H9 (cell line): ENCODE measurements around the gene WFDC2. TPM values are rescaled to one million over a fixed set of nuclear protein-coding genes. Genes with fewer than 3 reads are reported as not detected.

Experiments used
- DNase-seq: peaks from one replicate; pipeline ENCODE4 v3.0.0-alpha.2; 2017
- H2AFZ ChIP-seq: one replicate; pipeline ENCODE4 v1.6.1; 2013; ENCODE audit warnings: mild to moderate bottlenecking, low read length, control low read depth, moderate library complexity
- H2AK5ac ChIP-seq: 2 replicates; pipeline ENCODE4 v1.6.1; 2013; ENCODE audit warnings: low read length, control low read depth, mixed read lengths; ENCODE audit not compliant: insufficient read length
- H2BK120ac ChIP-seq: one replicate; pipeline ENCODE4 v1.6.1; 2013; ENCODE audit warnings: low read depth, mild to moderate bottlenecking, low read length, control low read depth, inconsistent platforms; ENCODE audit not compliant: poor library complexity, severe bottlenecking
- H2BK12ac ChIP-seq: 2 replicates; pipeline ENCODE4 v1.6.1; 2013; ENCODE audit warnings: low read length, control low read depth, mixed read lengths, low read depth; ENCODE audit not compliant: insufficient read length
- H2BK15ac ChIP-seq: 2 replicates; pipeline ENCODE4 v1.6.1; 2013; ENCODE audit warnings: low read depth, low read length, control low read depth
- H2BK20ac ChIP-seq: one replicate; pipeline ENCODE4 v1.6.1; 2013; ENCODE audit warnings: low read depth, mild to moderate bottlenecking, low read length, control low read depth, inconsistent platforms; ENCODE audit not compliant: poor library complexity, severe bottlenecking
- H2BK5ac ChIP-seq: 2 replicates; pipeline ENCODE4 v1.6.1; 2013; ENCODE audit warnings: low read length, control low read depth, mixed read lengths; ENCODE audit not compliant: insufficient read length
- H3K14ac ChIP-seq: 2 replicates; pipeline ENCODE4 v1.6.1; 2013; ENCODE audit warnings: low read length, control low read depth; ENCODE audit not compliant: insufficient read depth
- H3K18ac ChIP-seq: 2 replicates; pipeline ENCODE4 v1.6.1; 2013; ENCODE audit warnings: low read depth, mild to moderate bottlenecking, mixed read lengths, low read length, control low read depth; ENCODE audit not compliant: insufficient read length
- H3K23ac ChIP-seq: 2 replicates; pipeline ENCODE4 v1.6.1; 2013; ENCODE audit warnings: low read length, control low read depth, mixed read lengths, low read depth; ENCODE audit not compliant: insufficient read length
- H3K23me2 ChIP-seq: 2 replicates; pipeline ENCODE4 v1.6.1; 2013; ENCODE audit warnings: low read depth, mild to moderate bottlenecking, mixed read lengths, low read length, control low read depth; ENCODE audit not compliant: insufficient read length, poor library complexity, severe bottlenecking
- H3K27ac ChIP-seq: 2 replicates; pipeline ENCODE4 v1.5.1; 2013; ENCODE audit warnings: low read length, control low read depth, mixed read lengths, low read depth; ENCODE audit not compliant: insufficient read length
- H3K27me3 ChIP-seq: 2 replicates; pipeline ENCODE4 v1.6.1; 2013; ENCODE audit warnings: low read length, control low read depth, inconsistent platforms; ENCODE audit not compliant: insufficient read depth
- H3K4ac ChIP-seq: 2 replicates; pipeline ENCODE4 v1.6.1; 2013; ENCODE audit warnings: low read depth, mild to moderate bottlenecking, control low read depth, inconsistent platforms, low read length, moderate library complexity
- H3K4me1 ChIP-seq: 2 replicates; pipeline ENCODE4 v1.6.1; 2013; ENCODE audit warnings: low read length, control low read depth, inconsistent platforms; ENCODE audit not compliant: insufficient read depth
- H3K4me2 ChIP-seq: 2 replicates; pipeline ENCODE4 v1.6.1; 2013; ENCODE audit warnings: low read length, control low read depth, mixed read lengths; ENCODE audit not compliant: insufficient read length, insufficient read depth
- H3K56ac ChIP-seq: 2 replicates; pipeline ENCODE4 v1.6.1; 2013; ENCODE audit warnings: low read depth, mild to moderate bottlenecking, mixed read lengths, low read length, control low read depth; ENCODE audit not compliant: insufficient read length
- H3K79me1 ChIP-seq: 2 replicates; pipeline ENCODE4 v1.6.1; 2013; ENCODE audit warnings: low read depth, mild to moderate bottlenecking, moderate library complexity, low read length, control low read depth, inconsistent platforms; ENCODE audit not compliant: insufficient read depth, poor library complexity, severe bottlenecking
- H3K79me2 ChIP-seq: 2 replicates; pipeline ENCODE4 v1.6.1; 2013; ENCODE audit warnings: low read length, control low read depth, inconsistent platforms; ENCODE audit not compliant: insufficient read depth
- H3K9ac ChIP-seq: 2 replicates; pipeline ENCODE4 v1.6.1; 2013; ENCODE audit warnings: low read length, control low read depth, mixed read lengths; ENCODE audit not compliant: insufficient read length; ENCODE audit errors: extremely low read depth
- H3K9me3 ChIP-seq: one replicate; pipeline ENCODE4 v1.6.1; 2013; ENCODE audit warnings: low read depth, low read length, inconsistent platforms; ENCODE audit not compliant: control insufficient read depth
- H3T11ph ChIP-seq: one replicate; pipeline ENCODE4 v1.6.1; 2013; ENCODE audit warnings: mild to moderate bottlenecking, low read length, control low read depth, inconsistent platforms
- H4K20me1 ChIP-seq: one replicate; pipeline ENCODE4 v1.6.1; 2013; ENCODE audit not compliant: control insufficient read depth, insufficient read length, insufficient read depth
- H4K5ac ChIP-seq: 2 replicates; pipeline ENCODE4 v1.6.1; 2013; ENCODE audit warnings: low read depth, mild to moderate bottlenecking, mixed read lengths, low read length, control low read depth; ENCODE audit not compliant: insufficient read length
- H4K8ac ChIP-seq: replicated peaks from 2 replicates; pipeline ENCODE4 v1.6.1; 2013; ENCODE audit warnings: low read length, control low read depth, mixed read lengths, low read depth; ENCODE audit not compliant: insufficient read length
- H4K91ac ChIP-seq: 2 replicates; pipeline ENCODE4 v1.6.1; 2013; ENCODE audit warnings: low read depth, mild to moderate bottlenecking, moderate library complexity, mixed read lengths, low read length, control low read depth; ENCODE audit not compliant: insufficient read length
- H3K27ac Mint-ChIP-seq, 3 experiments: 2 replicates in 2 of 3; 3 replicates in 1 of 3; pipeline ENCODE4 v1.8.0; 2020 to 2021; ENCODE audit warnings: mixed read lengths in 3 of 3, mild to moderate bottlenecking in 1 of 3, moderate library complexity in 1 of 3
- H3K27me3 Mint-ChIP-seq: 2 replicates; pipeline ENCODE4 v1.8.0; 2021; ENCODE audit warnings: low read depth, mild to moderate bottlenecking, moderate library complexity, mixed read lengths
- H3K36me3 Mint-ChIP-seq, 3 experiments: 2 replicates in 2 of 3; 3 replicates in 1 of 3; pipeline ENCODE4 v1.8.0; 2020 to 2021; ENCODE audit warnings: low read depth in 3 of 3, mixed read lengths in 3 of 3; ENCODE audit not compliant: insufficient read depth in 1 of 3
- H3K4me1 Mint-ChIP-seq, 2 experiments: 2 replicates each; pipeline ENCODE4 v1.8.0; 2020; ENCODE audit warnings: mixed read lengths in 2 of 2
- H3K4me3 Mint-ChIP-seq, 2 experiments: 2 replicates in 1 of 2; 3 replicates in 1 of 2; pipeline ENCODE4 v1.8.0; 2020 to 2021; ENCODE audit warnings: mild to moderate bottlenecking in 2 of 2, mixed read lengths in 2 of 2, moderate library complexity in 1 of 2
- H3K9me3 Mint-ChIP-seq, 2 experiments: 2 replicates in 1 of 2; 3 replicates in 1 of 2; pipeline ENCODE4 v1.8.0; 2020; ENCODE audit warnings: mild to moderate bottlenecking in 2 of 2, mixed read lengths in 2 of 2, moderate library complexity in 1 of 2
- WGBS: extraction: QIAGEN DNeasy Blood & Tissue Kit; methylation state at CpG from one replicate; pipeline ENCODE4 v1.1.7; 2013; ENCODE audit warnings: missing lambda C conversion rate, low lambda C conversion rate, mixed read lengths; ENCODE audit not compliant: insufficient read length; ENCODE audit errors: extremely low coverage; 5-methylcytosine and 5-hydroxymethylcytosine counted together
- total RNA-seq: library from RNA; stranded (reverse); gene quantifications from 2 replicates; pipeline ENCODE4 v1.2.1, GENCODE V29; 2021
- TF ChIP-seq, protein P1 (sequence below): fragments of 200-600 bp; sonication (generic); conservative IDR thresholded peaks from 3 replicates; pipeline ENCODE4 v1.8.0; 2021; ENCODE audit warnings: antibody characterized with exemption, mild to moderate bottlenecking

Gene WFDC2
- total RNA-seq, 1 experiment from 2014 or later = 57.1 TPM

DNA sequence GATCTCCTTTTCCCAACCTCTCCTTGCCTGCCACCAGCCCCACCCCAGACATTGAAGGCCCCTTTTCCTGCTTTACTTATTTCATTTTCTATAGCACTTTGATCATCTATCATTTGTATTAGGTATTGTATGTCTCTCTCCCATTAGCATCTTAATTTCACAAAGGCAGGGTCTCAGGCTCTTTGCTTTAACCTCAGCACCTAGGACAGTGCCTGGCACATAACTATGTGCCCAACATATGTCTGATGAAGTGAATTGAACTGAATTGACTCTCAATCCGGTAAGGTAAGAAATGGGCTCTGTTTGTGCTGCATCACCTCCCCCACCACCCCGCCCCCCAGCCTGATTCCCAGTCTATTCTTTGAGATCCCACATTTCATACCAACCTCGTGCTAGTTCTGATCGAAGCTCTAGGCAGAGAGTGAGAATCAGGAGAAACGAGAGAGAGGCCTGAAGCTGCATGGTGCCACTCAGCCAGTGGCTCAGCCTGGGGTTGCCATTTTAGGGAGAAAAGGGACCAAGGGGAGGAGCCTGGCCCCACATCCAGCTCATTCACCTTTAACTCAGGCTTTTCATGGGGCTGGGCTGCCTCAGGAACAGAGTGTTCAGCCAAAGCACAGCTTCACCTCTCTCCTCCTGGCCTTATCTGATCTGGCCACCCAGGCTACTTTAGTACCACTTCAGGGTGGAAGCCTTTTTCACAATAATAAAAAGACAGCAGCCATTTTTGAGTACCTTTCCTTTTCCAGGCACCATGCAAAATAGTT lies 45.8 kb downstream of the WFDC2 start, which contains the start of gene SPINT3:
Gene SPINT3, minus strand, starts transcription at position 476 of the 767 bp plus-strand sequence. Its CDS starts 14 bp downstream, at position 462.
- no peaks in the 10 kb centered on the region for H3K36me3 Mint-ChIP-seq

More for the DNA sequence above, 45.8 kb downstream of the WFDC2 start, which contains the start of gene SPINT3:
- Mint-ChIP-seq H3K4me1 (peaks cover 2 to 7% of the 10 kb centered on the region in 2 experiments; a peak in 1 of 4 replicates), H3K27ac (no peak within 1 kb of the TSS), H3K27me3 (no peaks in the 10 kb centered on the region; the same call in 1 of the 2 replicates), H3K4me3 (no peak within 1 kb of the TSS), H3K9me3 (no peaks in the 10 kb centered on the region; a peak in 1 of 5 replicates)
- H3K23ac ChIP-seq = no peak within 1 kb of the TSS
- no peaks in the 10 kb centered on the region for H3K23me2 ChIP-seq
- H2BK120ac ChIP-seq = no peak within 1 kb of the TSS
- H2AK5ac ChIP-seq = no peak within 1 kb of the TSS
- no peak within 1 kb of the TSS for H3K4ac ChIP-seq
- no peak within 1 kb of the TSS for H2BK12ac ChIP-seq
- no peaks in the 10 kb centered on the region for H3K9me3 ChIP-seq
- H4K5ac ChIP-seq = no peak within 1 kb of the TSS
- no peak for DNase-seq
- no peak within 1 kb of the TSS for H3K27ac ChIP-seq
- H3K9ac ChIP-seq = no peak within 1 kb of the TSS
- H4K20me1 ChIP-seq = no peaks in the 10 kb centered on the region
- H2BK5ac ChIP-seq = no peak within 1 kb of the TSS
- H4K8ac ChIP-seq = no peak within 1 kb of the TSS
- no peak within 1 kb of the TSS for H3K56ac ChIP-seq
- H3K4me1 ChIP-seq = no peaks in the 10 kb centered on the region
- no peak within 1 kb of the TSS for H3K18ac ChIP-seq
- no peaks in the 10 kb centered on the region for H3K79me2 ChIP-seq
- no CpG with 5 or more reads among the region's 5 CpGs for WGBS
- H4K91ac ChIP-seq = no peak within 1 kb of the TSS
- no peak within 1 kb of the TSS for H2BK15ac ChIP-seq
- H3K27me3 ChIP-seq = no peaks in the 10 kb centered on the region
- no peak within 1 kb of the TSS for H2BK20ac ChIP-seq
- H2AFZ ChIP-seq = no peak within 1 kb of the TSS
- no peaks in the 10 kb centered on the region for H3K79me1 ChIP-seq
- TF ChIP-seq, protein P1, sequence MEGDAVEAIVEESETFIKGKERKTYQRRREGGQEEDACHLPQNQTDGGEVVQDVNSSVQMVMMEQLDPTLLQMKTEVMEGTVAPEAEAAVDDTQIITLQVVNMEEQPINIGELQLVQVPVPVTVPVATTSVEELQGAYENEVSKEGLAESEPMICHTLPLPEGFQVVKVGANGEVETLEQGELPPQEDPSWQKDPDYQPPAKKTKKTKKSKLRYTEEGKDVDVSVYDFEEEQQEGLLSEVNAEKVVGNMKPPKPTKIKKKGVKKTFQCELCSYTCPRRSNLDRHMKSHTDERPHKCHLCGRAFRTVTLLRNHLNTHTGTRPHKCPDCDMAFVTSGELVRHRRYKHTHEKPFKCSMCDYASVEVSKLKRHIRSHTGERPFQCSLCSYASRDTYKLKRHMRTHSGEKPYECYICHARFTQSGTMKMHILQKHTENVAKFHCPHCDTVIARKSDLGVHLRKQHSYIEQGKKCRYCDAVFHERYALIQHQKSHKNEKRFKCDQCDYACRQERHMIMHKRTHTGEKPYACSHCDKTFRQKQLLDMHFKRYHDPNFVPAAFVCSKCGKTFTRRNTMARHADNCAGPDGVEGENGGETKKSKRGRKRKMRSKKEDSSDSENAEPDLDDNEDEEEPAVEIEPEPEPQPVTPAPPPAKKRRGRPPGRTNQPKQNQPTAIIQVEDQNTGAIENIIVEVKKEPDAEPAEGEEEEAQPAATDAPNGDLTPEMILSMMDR = no peak
- no peak within 1 kb of the TSS for H3T11ph ChIP-seq
- H3K4me2 ChIP-seq = no peak within 1 kb of the TSS
- H3K14ac ChIP-seq = no peak within 1 kb of the TSS
